Hippocampal formation (tissue), 2 donors: Measurements from ENCODE around the gene RNF113A.
"Not testable (repeated sequence)": the region's sequence is repeated elsewhere in the genome, so short reads cannot be mapped to it uniquely, and the experiment has no call there.

Experiments used
- DNase-seq, 2 donors: peaks; one replicate each; lab custom pipeline; 2025; lab: John Stamatoyannopoulos, UW

Gene RNF113A

GRCh38 chrX:119833905-119834304 is 37.6 kb downstream of the RNF113A start:
- no peak for DNase-seq

- DNase-seq, result no peak
Measured at GRCh38 chrX:119828446-119828845, 43.1 kb downstream of the RNF113A start.

DNA sequence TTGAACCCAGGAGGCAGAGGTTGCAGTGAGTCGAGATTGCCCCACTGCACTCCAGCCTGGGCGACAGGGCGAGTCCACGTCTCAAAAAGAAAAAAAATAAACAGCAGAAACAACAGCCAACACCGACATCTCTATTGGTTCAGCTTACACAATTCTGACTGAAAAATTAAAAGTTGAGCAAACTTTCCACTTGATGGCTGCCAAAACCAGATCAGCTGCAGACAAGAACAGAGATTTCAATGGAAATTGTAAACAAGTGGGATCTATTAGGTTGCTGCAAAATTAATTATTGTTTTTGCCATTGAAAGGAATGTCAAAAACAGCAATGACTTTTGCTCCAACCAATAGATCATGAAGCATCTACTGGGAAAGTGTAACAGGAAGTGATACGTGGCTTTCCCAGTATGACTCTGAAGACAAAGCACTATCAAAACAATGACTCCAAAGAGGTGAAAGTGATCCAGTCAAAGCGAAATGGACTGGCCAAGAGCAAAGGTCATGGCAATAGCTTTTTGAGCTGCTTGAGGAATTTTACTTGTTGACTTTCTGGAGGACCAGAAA is 45.1 kb downstream of the RNF113A start:
- no peak for DNase-seq

- not testable (repeated sequence) for DNase-seq
Measured at GRCh38 chrX:119824221-119824620, 47.3 kb downstream of the RNF113A start.

DNA sequence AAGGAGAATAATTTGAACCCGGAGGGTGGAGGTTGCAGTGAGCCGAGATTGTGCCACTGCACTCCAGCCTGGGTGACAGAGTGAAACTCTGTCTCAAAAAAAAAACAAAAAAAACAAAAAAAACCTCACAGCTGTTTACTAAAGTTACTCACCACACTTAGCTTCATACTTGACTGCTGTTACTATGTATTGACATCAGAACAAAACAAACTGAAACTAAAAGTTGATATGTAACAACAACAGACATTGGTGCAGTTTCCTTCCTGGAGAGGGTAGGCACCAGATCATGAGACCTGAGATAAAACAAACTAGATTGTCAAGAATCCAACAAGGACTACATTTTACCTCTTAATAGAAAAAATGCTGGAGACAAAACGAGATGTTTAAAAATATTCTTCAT is 49.8 kb downstream of the RNF113A start:
- DNase-seq, result not testable (repeated sequence)
